Fibroblast of lung (primary cell): Measurements from ENCODE around the gene MRTFA. TPM values are rescaled to one million over a fixed set of nuclear protein-coding genes. Genes with fewer than 3 reads are reported as not detected.
"Not testable (repeated sequence)": the region's sequence is repeated elsewhere in the genome, so short reads cannot be mapped to it uniquely, and the experiment has no call there.

ENCODE experiments used
- DNase-seq, 2 donors: peaks; one replicate each; pipeline versions ENCODE4 v3.0.0 to v3.0.0-alpha.2; 2010; ENCODE audit warnings: low read depth in 2 of 2
- H2AFZ ChIP-seq: 2 replicates; pipeline ENCODE4 v1.5.1; 2012; ENCODE audit warnings: low read length, control low read depth, inconsistent platforms
- H3K27ac ChIP-seq: 2 replicates; pipeline ENCODE4 v1.5.1; 2011; ENCODE audit warnings: low read length, control low read depth; ENCODE audit not compliant: insufficient read depth
- H3K27me3 ChIP-seq: 2 replicates; pipeline ENCODE4 v1.5.1; 2011; ENCODE audit warnings: mild to moderate bottlenecking, low read length; ENCODE audit not compliant: control insufficient read depth, insufficient read depth
- H3K36me3 ChIP-seq: 2 replicates; pipeline ENCODE4 v1.5.1; 2011; ENCODE audit warnings: low read length; ENCODE audit not compliant: control insufficient read depth, insufficient read depth
- H3K4me1 ChIP-seq: 2 replicates; pipeline ENCODE4 v1.5.1; 2011; ENCODE audit warnings: low read length; ENCODE audit not compliant: control insufficient read depth, insufficient read depth; ENCODE audit errors: extremely low read depth
- H3K4me2 ChIP-seq: 2 replicates; pipeline ENCODE4 v1.5.1; 2011; ENCODE audit warnings: low read length, control low read depth; ENCODE audit not compliant: insufficient read depth; ENCODE audit errors: extremely low read depth
- H3K4me3 ChIP-seq, 4 experiments: fragments of 200-600 bp in 1 of 4; sonication (generic) in 1 of 4; replicated peaks in 1 of 4; 2 replicates each; pipeline ENCODE4 v1.5.1; 2011 to 2016; ENCODE audit warnings: low read length in 4 of 4, low read depth in 3 of 4, mild to moderate bottlenecking in 3 of 4, control low read depth in 2 of 4, inconsistent platforms in 1 of 4, mixed read lengths in 1 of 4; ENCODE audit not compliant: insufficient read depth in 1 of 4; ENCODE audit errors: control extremely low read depth in 1 of 4
- H3K79me2 ChIP-seq: 2 replicates; pipeline ENCODE4 v1.5.1; 2012; ENCODE audit warnings: mild to moderate bottlenecking, low read length, inconsistent platforms; ENCODE audit not compliant: control insufficient read depth, insufficient read depth
- H3K9ac ChIP-seq: 2 replicates; pipeline ENCODE4 v1.5.1; 2011; ENCODE audit warnings: mild to moderate bottlenecking, low read length, control low read depth; ENCODE audit not compliant: insufficient read depth
- H3K9me3 ChIP-seq: 2 replicates; pipeline ENCODE4 v1.5.1; 2012; ENCODE audit warnings: low read depth, low read length; ENCODE audit not compliant: control insufficient read depth, insufficient read depth
- H4K20me1 ChIP-seq: 2 replicates; pipeline ENCODE4 v1.5.1; 2011; ENCODE audit warnings: low read length; ENCODE audit not compliant: control insufficient read depth, insufficient read depth; ENCODE audit errors: extremely low read depth
- CTCF ChIP-seq, 2 donors: IDR thresholded peaks in 1 of 2; conservative IDR thresholded peaks in 1 of 2; 1 replicate in 1 of 2; 2 replicates in 1 of 2; pipeline ENCODE4 v1.5.1; 2011 to 2012; ENCODE audit warnings: low read length in 2 of 2, control low read depth in 1 of 2, inconsistent platforms in 1 of 2, low read depth in 1 of 2, mild to moderate bottlenecking in 1 of 2
- EZH2 ChIP-seq: IDR thresholded peaks from 2 replicates; pipeline ENCODE4 v1.5.1; 2012; ENCODE audit warnings: low read length, control low read depth, mild to moderate bottlenecking; ENCODE audit errors: missing control alignments
- polyA plus RNA-seq, 2 donors: library from polyadenylated mRNA; depleted of rRNA in 1 of 2; stranded (reverse) in 1 of 2; unstranded in 1 of 2; fragments of >200 nt; gene quantifications; 2 replicates each; pipeline ENCODE4 v1.2.1, GENCODE V29; 2011 to 2012; ENCODE audit warnings: missing spikeins in 1 of 2
- total RNA-seq: library from RNA; depleted of rRNA; stranded (reverse); fragments of >200 nt; gene quantifications from 2 replicates; pipeline ENCODE4 v1.2.1, GENCODE V29; 2014

The MRTFA gene
- total and polyA plus RNA-seq, 2 donors (not counting 1 experiment from before 2014, with no cell fraction given), result 7.6 to 23.0 TPM

- DNase-seq, result no peak
- no peaks in the 10 kb centered on the region for H3K36me3 ChIP-seq
- H4K20me1 ChIP-seq, result no peaks in the 10 kb centered on the region
- H3K4me2 ChIP-seq, result no peak overlapping the region
- H3K79me2 ChIP-seq, result no peaks in the 10 kb centered on the region
- H2AFZ ChIP-seq, result no peak overlapping the region
- no peak overlapping the region for H3K27ac ChIP-seq
- H3K27me3 ChIP-seq, result no peaks in the 10 kb centered on the region
- H3K9ac ChIP-seq, result no peak overlapping the region
- peaks cover 3% of the 10 kb centered on the region for H3K4me1 ChIP-seq
- H3K4me3 ChIP-seq, result no peak overlapping the region
- TF ChIP-seq CTCF (conservative IDR thresholded peaks at IDR 0.05 in 1 of 2, IDR thresholded peaks at IDR 0.05 in 1 of 2; ENCODE audit: low read depth in 1 of 2, low read length in 2 of 2) (no peak), EZH2 (no peak)
- no peaks in the 10 kb centered on the region for H3K9me3 ChIP-seq
Observed at GRCh38 chr22:40660730-40661129, 24.2 kb upstream of the MRTFA start.

GRCh38 chr22:40659166-40659565 is 22.6 kb upstream of the MRTFA start:
- Histone ChIP-seq H3K27ac (no peak overlapping the region), H3K4me2 (no peak overlapping the region), H3K4me1 (peaks cover 6% of the 10 kb centered on the region), H4K20me1 (no peaks in the 10 kb centered on the region), H3K36me3 (no peaks in the 10 kb centered on the region), H3K9ac (no peak overlapping the region), H3K79me2 (no peaks in the 10 kb centered on the region), H3K27me3 (no peaks in the 10 kb centered on the region), H3K4me3 (no peak overlapping the region), H3K9me3 (no peaks in the 10 kb centered on the region), H2AFZ (no peak overlapping the region)
- TF ChIP-seq CTCF (conservative IDR thresholded peaks at IDR 0.05 in 1 of 2, IDR thresholded peaks at IDR 0.05 in 1 of 2; ENCODE audit: low read depth in 1 of 2, low read length in 2 of 2), result no peak
- no peak for TF ChIP-seq EZH2
- DNase-seq, result no peak

- H2AFZ ChIP-seq, DNase-seq, H3K4me3 ChIP-seq, H3K9ac ChIP-seq, H4K20me1 ChIP-seq, H3K27ac ChIP-seq, H3K9me3 ChIP-seq, H3K36me3 ChIP-seq, H3K4me2 ChIP-seq, H3K27me3 ChIP-seq, H3K79me2 ChIP-seq: not testable (repeated sequence)
- H3K4me1 ChIP-seq, result peaks cover 13% of the 10 kb centered on the region
Observed at GRCh38 chr22:40656651-40657050, 20.1 kb upstream of the MRTFA start.

- peaks cover 14% of the 10 kb centered on the region for H3K4me1 ChIP-seq
- not testable (repeated sequence) for H3K27ac ChIP-seq, H3K79me2 ChIP-seq, H3K4me2 ChIP-seq, H3K4me3 ChIP-seq, H3K9ac ChIP-seq, H3K27me3 ChIP-seq, H2AFZ ChIP-seq, H3K36me3 ChIP-seq, H3K9me3 ChIP-seq, H4K20me1 ChIP-seq, DNase-seq
Observed at GRCh38 chr22:40655941-40656340, 19.4 kb upstream of the MRTFA start.
